Epithelial cell of esophagus (primary cell): ENCODE results near the gene RCAN2.

Source experiments
- DNase-seq: peaks from one replicate; pipeline ENCODE4 v3.0.0; 2010; ENCODE audit warnings: low read depth
- H3K4me3 ChIP-seq: 2 replicates; pipeline ENCODE4 v1.5.1; 2011; ENCODE audit warnings: mild to moderate bottlenecking, low read length, control low read depth
- TF ChIP-seq, protein P1 (sequence below): IDR thresholded peaks from 2 replicates; pipeline ENCODE4 v1.5.1; 2011; ENCODE audit warnings: low read depth, mild to moderate bottlenecking, low read length, control low read depth, inconsistent platforms; ENCODE audit not compliant: insufficient read depth; ENCODE audit errors: missing control alignments

RCAN2 gene

GRCh38 chr6:46218457-46218856 lies 272.8 kb downstream of the RCAN2 start:
- no peak for DNase-seq
- TF ChIP-seq, protein P1, sequence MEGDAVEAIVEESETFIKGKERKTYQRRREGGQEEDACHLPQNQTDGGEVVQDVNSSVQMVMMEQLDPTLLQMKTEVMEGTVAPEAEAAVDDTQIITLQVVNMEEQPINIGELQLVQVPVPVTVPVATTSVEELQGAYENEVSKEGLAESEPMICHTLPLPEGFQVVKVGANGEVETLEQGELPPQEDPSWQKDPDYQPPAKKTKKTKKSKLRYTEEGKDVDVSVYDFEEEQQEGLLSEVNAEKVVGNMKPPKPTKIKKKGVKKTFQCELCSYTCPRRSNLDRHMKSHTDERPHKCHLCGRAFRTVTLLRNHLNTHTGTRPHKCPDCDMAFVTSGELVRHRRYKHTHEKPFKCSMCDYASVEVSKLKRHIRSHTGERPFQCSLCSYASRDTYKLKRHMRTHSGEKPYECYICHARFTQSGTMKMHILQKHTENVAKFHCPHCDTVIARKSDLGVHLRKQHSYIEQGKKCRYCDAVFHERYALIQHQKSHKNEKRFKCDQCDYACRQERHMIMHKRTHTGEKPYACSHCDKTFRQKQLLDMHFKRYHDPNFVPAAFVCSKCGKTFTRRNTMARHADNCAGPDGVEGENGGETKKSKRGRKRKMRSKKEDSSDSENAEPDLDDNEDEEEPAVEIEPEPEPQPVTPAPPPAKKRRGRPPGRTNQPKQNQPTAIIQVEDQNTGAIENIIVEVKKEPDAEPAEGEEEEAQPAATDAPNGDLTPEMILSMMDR, result no peak
- no peak overlapping the region for H3K4me3 ChIP-seq

DNA sequence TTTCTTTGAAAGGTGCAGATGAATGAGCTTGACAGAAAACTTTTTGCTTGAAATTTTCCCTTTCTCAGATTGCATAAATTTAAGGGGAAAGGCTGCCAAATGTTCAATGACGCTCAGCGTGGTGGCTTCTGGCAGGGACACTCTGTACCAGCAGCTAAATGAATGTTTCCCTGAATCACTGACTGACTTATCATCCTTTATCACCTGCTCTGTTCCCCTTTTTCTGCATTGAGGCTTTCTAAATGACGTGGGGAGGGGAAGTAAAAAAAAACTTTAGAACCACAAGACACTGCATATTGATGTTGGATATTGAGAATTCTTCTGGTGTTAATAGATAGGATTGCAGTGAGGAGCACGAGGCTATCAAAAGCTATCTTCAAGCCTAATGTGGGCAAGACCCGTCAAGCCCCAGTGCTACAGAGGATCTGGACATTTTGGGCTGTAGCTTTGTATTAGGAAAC lies 273.5 kb downstream of the RCAN2 start:
- TF ChIP-seq, protein P1, result no peak
- no peak for DNase-seq
- H3K4me3 ChIP-seq, result no peak overlapping the region

DNA sequence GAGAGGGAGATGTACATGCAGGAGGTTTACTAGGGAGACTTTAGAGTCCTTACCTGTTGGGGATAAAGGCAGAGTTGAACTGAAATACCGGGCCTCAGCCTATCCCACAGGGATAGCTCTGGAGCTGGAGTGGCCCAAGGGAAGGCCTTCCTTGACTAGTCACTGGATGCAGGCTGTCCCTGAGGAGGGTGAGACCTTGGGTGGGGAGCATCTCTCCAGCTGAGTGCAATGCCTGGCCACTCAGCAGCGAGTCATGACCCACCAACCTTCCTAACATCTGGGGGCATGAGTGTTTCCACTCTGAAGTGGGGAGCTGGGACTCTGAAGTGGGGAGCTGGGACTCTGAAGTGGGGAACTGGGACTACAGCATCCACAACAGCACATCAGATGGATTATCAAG lies 274.4 kb downstream of the RCAN2 start:
- no peak for DNase-seq
- TF ChIP-seq, protein P1, result no peak

GRCh38 chr6:46215777-46216176 lies 275.5 kb downstream of the RCAN2 start:
- no peak for DNase-seq
- no peak overlapping the region for H3K4me3 ChIP-seq
- TF ChIP-seq, protein P1, result no peak

More for the DNA sequence above, 274.4 kb downstream of the RCAN2 start:
- no peak overlapping the region for H3K4me3 ChIP-seq

DNA sequence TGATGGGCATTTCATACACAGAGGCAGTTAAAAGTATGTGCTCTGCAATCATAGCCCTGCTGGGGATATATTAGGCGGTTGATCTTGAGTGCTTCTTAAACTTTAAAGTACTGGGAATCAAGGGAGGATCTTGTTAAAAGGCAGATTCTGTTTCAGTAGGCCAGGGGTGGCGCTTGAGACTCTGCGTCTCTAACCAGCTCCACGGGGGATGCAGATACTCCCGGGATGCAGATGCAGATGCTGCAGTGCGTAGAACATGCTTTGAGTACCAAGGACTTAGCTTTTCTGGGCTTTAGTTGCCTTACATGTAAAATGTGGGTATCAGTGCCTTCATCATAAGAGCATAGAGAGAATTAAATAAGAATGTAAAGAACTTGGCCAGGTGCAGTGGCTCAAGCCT lies 276.0 kb downstream of the RCAN2 start:
- no peak for DNase-seq
- TF ChIP-seq, protein P1, result no peak

GRCh38 chr6:46211917-46212316 lies 279.3 kb downstream of the RCAN2 start:
- TF ChIP-seq, protein P1, result no peak
- no peak overlapping the region for H3K4me3 ChIP-seq
- no peak for DNase-seq

More for the DNA sequence above, 276.0 kb downstream of the RCAN2 start:
- no peak overlapping the region for H3K4me3 ChIP-seq

GRCh38 chr6:46210294-46210693 lies 281.0 kb downstream of the RCAN2 start:
- TF ChIP-seq, protein P1, result no peak
- peak; percentile 5 for DNase-seq

More at GRCh38 chr6:46210294-46210693, 281.0 kb downstream of the RCAN2 start:
- no peak overlapping the region for H3K4me3 ChIP-seq
